Activated B cell treated with CpG ODN at 0.5 μM for 24 hours (primary cell): ENCODE results near the gene RAB26. TPM values are rescaled to one million over a fixed set of nuclear protein-coding genes. Genes with fewer than 3 reads are reported as not detected.

Experiments used
- ATAC-seq: fragments of 200-7000 bp; cut with Tn5 transposase; one replicate; pipeline ENCODE4 v1.10.0; 2021; ENCODE audit warnings: low read depth, mild to moderate bottlenecking, moderate library complexity
- CTCF ChIA-PET: fragments of 350-600 bp; sonication (Branson Sonifier 250); formaldehyde crosslinking; loops from one replicate; lab custom pipeline; 2021; ENCODE audit warnings: antibody characterized with exemption; lab: Charles Lee
- POLR2A ChIA-PET: fragments of 350-600 bp; sonication (Branson Sonifier 250); formaldehyde crosslinking; loops from one replicate; lab custom pipeline; 2021; ENCODE audit warnings: antibody characterized with exemption; lab: Charles Lee
- DNase-seq: peaks from one replicate; pipeline ENCODE4 v3.0.0; 2022
- H3K27ac Mint-ChIP-seq: one replicate; pipeline ENCODE4 v1.8.0; 2020; ENCODE audit warnings: mixed read lengths
- H3K27me3 Mint-ChIP-seq: one replicate; pipeline ENCODE4 v1.8.0; 2021; ENCODE audit warnings: mixed read lengths
- H3K36me3 Mint-ChIP-seq: one replicate; pipeline ENCODE4 v1.8.0; 2021; ENCODE audit warnings: low read depth, mixed read lengths
- H3K4me1 Mint-ChIP-seq: one replicate; pipeline ENCODE4 v1.8.0; 2021; ENCODE audit warnings: mixed read lengths
- H3K4me3 Mint-ChIP-seq: one replicate; pipeline ENCODE4 v1.8.0; 2020; ENCODE audit warnings: mild to moderate bottlenecking, mixed read lengths
- H3K9me3 Mint-ChIP-seq: one replicate; pipeline ENCODE4 v1.8.0; 2020; ENCODE audit warnings: mixed read lengths
- intact Hi-C: fragments of 100-400 bp; cut with micrococcal nuclease; formaldehyde crosslinking; loops from one replicate; pipeline ENCODE4 v1.15.1; 2024
- total RNA-seq: library from RNA; stranded (reverse); gene quantifications from 2 replicates; pipeline ENCODE4 v1.2.3, GENCODE V29; 2022
- TF ChIP-seq, protein P1 (sequence below): fragments of 200-600 bp; IDR thresholded peaks from one replicate; pipeline ENCODE4 v1.8.0; 2022; ENCODE audit warnings: antibody characterized with exemption, mild to moderate bottlenecking

RAB26 gene
- total RNA-seq, 1 donor from 2014 or later: not detected

DNA sequence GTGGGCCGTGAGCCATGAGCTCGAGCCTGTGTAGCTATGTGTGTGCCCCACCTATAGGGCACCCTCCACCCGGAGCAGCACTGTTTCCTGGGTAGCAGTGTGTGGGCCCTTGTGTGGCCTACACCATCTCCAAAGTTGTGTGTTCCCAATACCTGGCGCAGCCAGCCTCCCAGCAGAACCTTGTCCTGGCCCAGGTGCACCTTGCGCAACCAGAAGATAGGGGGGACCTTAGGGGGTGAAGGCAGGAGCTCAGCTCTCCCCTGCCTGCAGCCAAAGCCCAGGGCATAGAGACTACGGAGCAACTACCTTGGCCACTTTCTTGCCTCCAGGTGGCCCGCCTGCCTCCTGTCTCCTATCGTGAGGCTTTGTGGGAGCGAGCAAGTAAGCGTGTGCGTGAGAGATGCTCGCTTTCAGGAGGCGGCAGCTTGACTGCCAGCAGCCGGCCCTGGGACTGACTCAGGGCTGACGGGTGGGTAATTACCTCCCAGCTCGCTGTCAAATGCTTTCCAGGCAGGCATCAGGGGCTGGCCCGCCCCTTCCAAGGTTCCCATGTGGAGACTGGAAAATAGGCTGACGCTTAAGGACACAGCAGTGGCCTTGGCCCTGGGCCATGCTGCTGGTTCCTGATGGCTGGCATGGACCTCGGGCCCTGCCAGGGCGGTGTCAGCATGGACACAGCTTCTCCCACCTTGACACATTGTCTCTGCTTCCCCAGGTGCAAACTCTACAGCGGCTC lies 26.1 kb downstream of the RAB26 start:
- DNase-seq: no peak
- no peak for ATAC-seq
- no peaks in the 10 kb centered on the region for H3K9me3 Mint-ChIP-seq
- peaks cover 37% of the 10 kb centered on the region for H3K36me3 Mint-ChIP-seq
- no peaks in the 10 kb centered on the region for H3K27me3 Mint-ChIP-seq
- ChIA-PET CTCF (no interaction called here), POLR2A (interaction anchor here (0.6 kb wide), 1 partner anchor 20 kb away, joined by 3 read pairs; no protein-coding TSS in a partner anchor)
- TF ChIP-seq, protein P1, sequence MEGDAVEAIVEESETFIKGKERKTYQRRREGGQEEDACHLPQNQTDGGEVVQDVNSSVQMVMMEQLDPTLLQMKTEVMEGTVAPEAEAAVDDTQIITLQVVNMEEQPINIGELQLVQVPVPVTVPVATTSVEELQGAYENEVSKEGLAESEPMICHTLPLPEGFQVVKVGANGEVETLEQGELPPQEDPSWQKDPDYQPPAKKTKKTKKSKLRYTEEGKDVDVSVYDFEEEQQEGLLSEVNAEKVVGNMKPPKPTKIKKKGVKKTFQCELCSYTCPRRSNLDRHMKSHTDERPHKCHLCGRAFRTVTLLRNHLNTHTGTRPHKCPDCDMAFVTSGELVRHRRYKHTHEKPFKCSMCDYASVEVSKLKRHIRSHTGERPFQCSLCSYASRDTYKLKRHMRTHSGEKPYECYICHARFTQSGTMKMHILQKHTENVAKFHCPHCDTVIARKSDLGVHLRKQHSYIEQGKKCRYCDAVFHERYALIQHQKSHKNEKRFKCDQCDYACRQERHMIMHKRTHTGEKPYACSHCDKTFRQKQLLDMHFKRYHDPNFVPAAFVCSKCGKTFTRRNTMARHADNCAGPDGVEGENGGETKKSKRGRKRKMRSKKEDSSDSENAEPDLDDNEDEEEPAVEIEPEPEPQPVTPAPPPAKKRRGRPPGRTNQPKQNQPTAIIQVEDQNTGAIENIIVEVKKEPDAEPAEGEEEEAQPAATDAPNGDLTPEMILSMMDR: no peak
- H3K27ac Mint-ChIP-seq: no peak overlapping the region
- intact Hi-C loops: no loop called here
- H3K4me1 Mint-ChIP-seq: no peaks in the 10 kb centered on the region
- H3K4me3 Mint-ChIP-seq: no peak overlapping the region

- Mint-ChIP-seq H3K27ac (no peak overlapping the region), H3K4me1 (no peaks in the 10 kb centered on the region), H3K9me3 (no peaks in the 10 kb centered on the region), H3K27me3 (no peaks in the 10 kb centered on the region), H3K36me3 (peaks cover 36% of the 10 kb centered on the region), H3K4me3 (no peak overlapping the region)
- ChIA-PET POLR2A (no interaction called here), CTCF (no interaction called here)
- TF ChIP-seq, protein P1: no peak
- intact Hi-C loops: no loop called here
- DNase-seq: no peak
- ATAC-seq: no peak
These were observed 27.0 kb downstream of the RAB26 start for GRCh38 chr16:2175454-2175853.

DNA sequence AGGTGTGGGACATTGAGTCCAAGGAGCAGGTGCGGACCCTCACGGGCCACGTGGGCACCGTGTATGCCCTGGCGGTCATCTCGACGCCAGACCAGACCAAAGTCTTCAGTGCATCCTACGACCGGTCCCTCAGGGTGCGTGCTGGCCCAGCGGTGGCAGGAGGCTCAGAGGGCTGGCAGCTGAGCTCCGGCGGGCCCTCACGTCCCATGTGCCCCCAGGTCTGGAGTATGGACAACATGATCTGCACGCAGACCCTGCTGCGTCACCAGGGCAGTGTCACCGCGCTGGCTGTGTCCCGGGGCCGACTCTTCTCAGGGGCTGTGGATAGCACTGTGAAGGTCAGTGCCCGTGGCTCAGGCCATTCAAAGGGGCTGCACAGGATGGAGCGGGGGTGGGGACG lies 27.6 kb downstream of the RAB26 start:
- Mint-ChIP-seq H3K9me3 (no peaks in the 10 kb centered on the region), H3K27me3 (no peaks in the 10 kb centered on the region), H3K36me3 (peaks cover 36% of the 10 kb centered on the region), H3K4me1 (no peaks in the 10 kb centered on the region), H3K4me3 (no peak overlapping the region), H3K27ac (no peak overlapping the region)
- DNase-seq (no peak), ATAC-seq (no peak)
- ChIA-PET POLR2A (interaction anchor here (0.6 kb wide), 1 partner anchor 20 kb away, joined by 3 read pairs; no protein-coding TSS in a partner anchor), CTCF (no interaction called here)
- intact Hi-C loops: no loop called here
- TF ChIP-seq, protein P1: no peak

DNA sequence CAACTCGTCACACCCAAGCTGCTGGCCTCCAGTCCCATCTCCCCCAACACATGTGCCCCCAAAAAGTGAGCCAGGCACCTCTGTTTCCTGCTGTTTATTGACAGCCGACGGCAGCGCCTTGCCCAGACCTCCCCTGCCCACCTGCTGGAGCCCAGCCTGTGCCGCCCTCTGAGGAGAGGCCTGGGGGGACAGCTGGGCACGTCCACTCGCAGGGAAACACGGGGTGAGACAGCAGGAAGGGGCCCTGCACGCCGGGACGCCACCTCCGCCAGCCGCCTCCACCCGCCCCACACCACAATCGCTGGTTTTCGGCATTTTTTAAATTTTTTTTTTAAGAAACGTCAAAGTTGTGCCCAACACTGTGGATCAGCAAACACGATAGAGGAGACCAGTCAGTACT lies 28.7 kb downstream of the RAB26 start:
- TF ChIP-seq, protein P1: no peak

GRCh38 chr16:2177561-2177960 lies 29.1 kb downstream of the RAB26 start:
- no peak for DNase-seq
- Mint-ChIP-seq H3K27ac (no peak overlapping the region), H3K36me3 (peaks cover 32% of the 10 kb centered on the region), H3K27me3 (no peaks in the 10 kb centered on the region), H3K9me3 (no peaks in the 10 kb centered on the region), H3K4me1 (no peaks in the 10 kb centered on the region), H3K4me3 (no peak overlapping the region)
- CTCF ChIA-PET: no interaction called here
- no peak for ATAC-seq
- TF ChIP-seq, protein P1: no peak
- intact Hi-C loops: no loop called here
- POLR2A ChIA-PET: no interaction called here

More for the DNA sequence above, 28.7 kb downstream of the RAB26 start:
- Mint-ChIP-seq H3K9me3 (no peaks in the 10 kb centered on the region), H3K36me3 (peaks cover 32% of the 10 kb centered on the region), H3K27ac (no peak overlapping the region), H3K27me3 (no peaks in the 10 kb centered on the region), H3K4me3 (no peak overlapping the region), H3K4me1 (no peaks in the 10 kb centered on the region)
- POLR2A ChIA-PET: no interaction called here
- intact Hi-C loops: no loop called here
- no peak for ATAC-seq
- no peak for DNase-seq
- CTCF ChIA-PET: no interaction called here
